ENCODE results near the gene NIPA2. TPM values are rescaled to one million over a fixed set of nuclear protein-coding genes. Genes with fewer than 3 reads are reported as not detected.
A peak's percentile ranks its signal among the peaks of the same experiment; 100 is the strongest.
"Not testable (repeated sequence)": the region's sequence is repeated elsewhere in the genome, so short reads cannot be mapped to it uniquely, and the experiment has no call there.

NIPA2 gene
- total RNA-seq = 42.5 TPM

DNA sequence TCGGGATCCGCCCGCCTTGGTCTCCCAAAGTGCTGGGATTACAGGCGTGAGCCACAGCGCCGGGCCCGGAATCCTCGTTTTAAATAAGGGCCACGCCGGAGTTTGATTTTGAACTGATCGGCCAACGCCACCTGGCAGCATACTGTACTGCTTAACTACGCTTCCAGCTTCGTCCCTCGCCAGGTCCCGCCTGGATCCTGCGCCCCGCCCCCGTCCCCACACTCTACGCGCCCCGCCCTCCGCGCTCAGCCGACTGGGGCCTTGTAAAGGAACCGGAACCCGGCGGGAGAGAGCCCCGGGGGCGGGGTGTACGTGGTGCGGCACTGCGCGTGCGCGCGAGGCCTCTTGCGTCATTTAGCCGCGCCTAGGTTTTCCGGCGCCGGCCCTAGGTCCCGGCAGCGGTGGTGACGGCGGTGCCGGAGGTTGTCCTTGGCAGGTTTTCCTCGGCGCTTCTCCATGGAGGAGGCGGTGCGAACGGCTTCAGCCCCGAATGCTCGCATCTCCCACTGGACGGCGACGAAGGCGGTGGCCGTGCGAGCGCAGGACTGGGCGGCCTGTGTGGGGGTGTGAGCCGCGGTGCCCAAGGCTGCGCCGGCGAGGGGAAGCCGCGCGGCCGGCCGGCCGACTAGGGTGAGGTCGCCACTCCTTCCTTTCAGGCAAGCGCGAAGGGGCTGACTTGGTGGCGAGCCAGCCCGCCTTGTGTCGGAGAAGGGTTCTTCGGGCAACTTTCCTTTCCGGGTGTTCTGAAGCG is at the start of gene NIPA2:
NIPA2 (plus strand) TSS at position 375 of the 751 bp plus-strand sequence. CDS start 13,066 bp downstream, outside the sequence.
- no peaks in the 10 kb centered on the region for H3K27me3 ChIP-seq (ENCODE audit: insufficient read depth, low read length)
- peak within 1 kb of the TSS; percentile 99 for H3K4me3 ChIP-seq (ENCODE audit: low read length)
- no peaks in the 10 kb centered on the region for H3K9me3 ChIP-seq (ENCODE audit: low read depth, low read length)
- peaks cover 23% of the 10 kb centered on the region for H3K4me1 ChIP-seq (ENCODE audit: insufficient read depth, low read length)

DNA sequence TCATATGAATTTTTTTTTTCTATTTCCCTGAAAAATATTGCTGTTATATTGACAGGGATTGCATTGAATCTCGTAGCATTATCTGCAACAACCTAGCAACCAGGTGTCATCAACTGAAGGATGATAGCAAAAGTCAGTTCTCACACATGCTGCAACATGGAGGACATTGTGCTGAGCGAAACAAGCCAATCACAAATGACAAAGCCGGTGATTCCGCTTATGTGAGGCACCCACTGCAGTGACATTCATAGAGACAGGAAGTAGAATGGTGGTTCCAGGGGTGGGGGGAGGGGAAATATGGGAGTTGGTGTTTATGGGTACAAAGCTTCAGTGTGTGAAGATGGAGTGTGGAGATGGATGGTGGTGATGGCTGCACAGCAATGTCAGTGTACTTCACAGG is 44.4 kb upstream of the NIPA2 start:
- no peaks in the 10 kb centered on the region for H3K9me3 ChIP-seq (ENCODE audit: low read depth, low read length)
- no peaks in the 10 kb centered on the region for H3K27me3 ChIP-seq (ENCODE audit: insufficient read depth, low read length)
- no peaks in the 10 kb centered on the region for H3K4me1 ChIP-seq (ENCODE audit: insufficient read depth, low read length)
- no peak overlapping the region for H3K4me3 ChIP-seq (ENCODE audit: low read length)

DNA sequence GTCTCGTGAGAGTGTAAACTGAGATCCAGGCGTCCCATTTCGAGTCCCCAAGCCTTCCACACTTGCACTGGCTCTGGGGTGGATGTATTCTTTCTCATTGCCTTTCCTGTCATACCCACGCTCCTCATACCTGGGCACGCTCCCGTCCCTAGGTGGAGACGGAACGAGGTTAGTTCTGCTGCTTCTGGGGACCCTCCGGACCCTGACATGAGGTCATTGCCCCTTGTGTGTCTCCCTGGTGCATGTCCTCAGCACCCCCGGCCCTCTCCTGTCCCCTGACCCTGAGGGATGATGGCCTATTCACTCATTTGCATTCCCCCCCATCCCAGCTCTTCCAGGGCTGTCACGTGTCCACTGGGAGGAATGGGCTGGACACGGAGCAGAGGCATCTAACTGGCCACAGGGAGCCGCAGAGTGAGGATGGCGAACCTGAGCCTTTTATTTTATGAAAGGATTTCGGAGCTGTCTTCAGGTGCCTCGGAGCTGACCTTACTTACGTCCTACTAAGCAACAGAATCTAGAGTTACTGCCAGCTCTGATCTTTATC is 43.8 kb upstream of the NIPA2 start:
- no peaks in the 10 kb centered on the region for H3K27me3 ChIP-seq (ENCODE audit: insufficient read depth, low read length)
- H3K4me3 ChIP-seq (ENCODE audit: low read length) = no peak overlapping the region
- H3K4me1 ChIP-seq (ENCODE audit: insufficient read depth, low read length) = no peaks in the 10 kb centered on the region
- no peaks in the 10 kb centered on the region for H3K9me3 ChIP-seq (ENCODE audit: low read depth, low read length)

- Histone ChIP-seq H3K9me3 (ENCODE audit: low read depth, low read length) (no peaks in the 10 kb centered on the region), H3K4me1 (ENCODE audit: insufficient read depth, low read length) (no peaks in the 10 kb centered on the region), H3K27me3 (ENCODE audit: insufficient read depth, low read length) (no peaks in the 10 kb centered on the region), H3K4me3 (ENCODE audit: low read length) (no peak overlapping the region)
Observed at GRCh38 chr15:22795206-22796063, 43.0 kb upstream of the NIPA2 start.

GRCh38 chr15:22796079-22796478 is 42.4 kb upstream of the NIPA2 start:
- Histone ChIP-seq H3K4me3 (ENCODE audit: low read length) (no peak overlapping the region), H3K4me1 (ENCODE audit: insufficient read depth, low read length) (no peaks in the 10 kb centered on the region), H3K9me3 (ENCODE audit: low read depth, low read length) (no peaks in the 10 kb centered on the region), H3K27me3 (ENCODE audit: insufficient read depth, low read length) (no peaks in the 10 kb centered on the region)

- no peaks in the 10 kb centered on the region for H3K4me1 ChIP-seq (ENCODE audit: insufficient read depth, low read length)
- no peaks in the 10 kb centered on the region for H3K9me3 ChIP-seq (ENCODE audit: low read depth, low read length)
- no peaks in the 10 kb centered on the region for H3K27me3 ChIP-seq (ENCODE audit: insufficient read depth, low read length)
- no peak overlapping the region for H3K4me3 ChIP-seq (ENCODE audit: low read length)
Observed at GRCh38 chr15:22799902-22800301, 38.6 kb upstream of the NIPA2 start.

DNA sequence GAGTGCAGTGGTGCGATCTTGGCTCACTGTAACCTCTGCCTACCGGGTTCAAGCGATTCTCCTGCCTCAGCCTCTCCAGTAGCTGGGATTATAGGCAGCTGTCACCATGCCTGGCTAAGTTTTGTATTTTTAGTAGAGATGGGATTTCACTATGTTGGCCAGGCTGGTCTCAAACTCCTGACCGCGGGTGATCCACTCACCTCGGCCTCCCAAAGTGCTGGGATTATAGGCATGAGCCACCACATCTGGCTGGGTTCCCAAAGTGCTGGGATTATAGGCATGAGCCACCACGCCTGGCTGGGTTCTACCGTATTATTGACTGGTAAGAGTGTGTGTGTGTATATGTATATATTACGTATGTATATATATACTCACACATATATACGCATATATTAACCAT is 35.5 kb upstream of the NIPA2 start:
- not testable (repeated sequence) for H3K4me3 ChIP-seq (ENCODE audit: low read length); H3K27me3 ChIP-seq (ENCODE audit: insufficient read depth, low read length); H3K4me1 ChIP-seq (ENCODE audit: insufficient read depth, low read length); H3K9me3 ChIP-seq (ENCODE audit: low read depth, low read length)

- H3K27me3 ChIP-seq (ENCODE audit: insufficient read depth, low read length) = no peaks in the 10 kb centered on the region
- no peaks in the 10 kb centered on the region for H3K4me1 ChIP-seq (ENCODE audit: insufficient read depth, low read length)
- no peaks in the 10 kb centered on the region for H3K9me3 ChIP-seq (ENCODE audit: low read depth, low read length)
- H3K4me3 ChIP-seq (ENCODE audit: low read length) = no peak overlapping the region
Observed at GRCh38 chr15:22806156-22806555, 32.3 kb upstream of the NIPA2 start.

- no peak overlapping the region for H3K4me3 ChIP-seq (ENCODE audit: low read length)
- no peaks in the 10 kb centered on the region for H3K9me3 ChIP-seq (ENCODE audit: low read depth, low read length)
- H3K27me3 ChIP-seq (ENCODE audit: insufficient read depth, low read length) = no peaks in the 10 kb centered on the region
- no peaks in the 10 kb centered on the region for H3K4me1 ChIP-seq (ENCODE audit: insufficient read depth, low read length)
Observed at GRCh38 chr15:22806664-22807063, 31.8 kb upstream of the NIPA2 start.

GRCh38 chr15:22807831-22808230 is 30.6 kb upstream of the NIPA2 start:
- not testable (repeated sequence) for H3K4me3 ChIP-seq (ENCODE audit: low read length); H3K4me1 ChIP-seq (ENCODE audit: insufficient read depth, low read length); H3K27me3 ChIP-seq (ENCODE audit: insufficient read depth, low read length); H3K9me3 ChIP-seq (ENCODE audit: low read depth, low read length)

GRCh38 chr15:22808240-22808639 is 30.2 kb upstream of the NIPA2 start:
- Histone ChIP-seq H3K27me3 (ENCODE audit: insufficient read depth, low read length) (no peaks in the 10 kb centered on the region), H3K4me1 (ENCODE audit: insufficient read depth, low read length) (no peaks in the 10 kb centered on the region), H3K4me3 (ENCODE audit: low read length) (no peak overlapping the region), H3K9me3 (ENCODE audit: low read depth, low read length) (no peaks in the 10 kb centered on the region)

DNA sequence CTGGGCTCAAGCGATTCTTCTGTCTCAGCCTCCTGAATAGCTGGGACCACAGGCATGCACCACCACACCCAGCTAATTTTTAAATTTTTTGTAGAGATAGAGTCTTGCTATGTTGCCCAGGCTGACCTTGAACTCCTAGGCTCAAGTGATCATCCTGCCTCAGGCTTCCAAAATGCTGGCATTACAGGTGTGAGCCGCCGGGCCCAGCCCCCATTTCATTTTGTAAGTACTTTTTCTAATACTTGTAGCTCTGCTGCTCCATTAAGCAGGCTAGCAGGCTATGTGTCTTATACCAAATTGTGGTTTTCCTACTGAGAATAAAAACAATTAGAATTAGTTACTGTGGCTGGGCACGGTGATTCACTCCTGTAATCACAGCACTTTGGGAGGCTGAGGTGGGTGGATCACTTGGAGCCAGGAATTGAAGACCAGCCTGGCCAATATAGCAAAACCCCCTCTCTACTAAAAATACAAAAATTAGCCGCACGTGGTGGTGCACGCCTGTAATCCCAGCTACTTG is 29.6 kb upstream of the NIPA2 start:
- Histone ChIP-seq H3K4me1 (ENCODE audit: insufficient read depth, low read length) (no peaks in the 10 kb centered on the region), H3K4me3 (ENCODE audit: low read length) (no peak overlapping the region), H3K9me3 (ENCODE audit: low read depth, low read length) (no peaks in the 10 kb centered on the region), H3K27me3 (ENCODE audit: insufficient read depth, low read length) (no peaks in the 10 kb centered on the region)

- H3K27me3 ChIP-seq (ENCODE audit: insufficient read depth, low read length) = no peaks in the 10 kb centered on the region
- no peaks in the 10 kb centered on the region for H3K9me3 ChIP-seq (ENCODE audit: low read depth, low read length)
- no peak overlapping the region for H3K4me3 ChIP-seq (ENCODE audit: low read length)
- no peaks in the 10 kb centered on the region for H3K4me1 ChIP-seq (ENCODE audit: insufficient read depth, low read length)
Observed at GRCh38 chr15:22810033-22810852, 28.2 kb upstream of the NIPA2 start.

DNA sequence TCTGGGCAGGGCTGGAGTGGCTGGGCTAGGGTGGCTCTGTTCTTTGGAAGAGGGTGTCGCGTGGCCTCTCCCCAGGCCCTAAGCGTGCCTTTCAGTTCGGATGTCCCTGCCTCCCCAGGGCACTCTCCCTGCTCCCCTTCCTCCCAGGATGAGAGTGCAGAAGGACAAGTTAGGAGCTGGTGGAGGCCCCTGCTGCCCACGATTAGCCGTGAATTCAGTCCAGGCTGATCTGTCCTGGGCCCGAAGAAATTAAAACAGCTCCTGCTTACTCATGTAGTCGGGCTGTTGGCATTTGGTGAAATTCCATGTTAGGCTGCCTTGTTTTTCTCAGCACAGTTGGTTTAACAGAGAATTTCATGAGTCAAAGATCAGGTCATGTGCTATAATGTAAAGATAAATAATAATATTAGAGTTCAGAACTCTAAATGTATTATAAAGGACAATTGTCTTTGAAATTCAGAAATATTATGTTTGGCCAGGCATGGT is 27.6 kb upstream of the NIPA2 start:
- H3K9me3 ChIP-seq (ENCODE audit: low read depth, low read length) = no peaks in the 10 kb centered on the region
- no peaks in the 10 kb centered on the region for H3K4me1 ChIP-seq (ENCODE audit: insufficient read depth, low read length)
- H3K4me3 ChIP-seq (ENCODE audit: low read length) = no peak overlapping the region
- H3K27me3 ChIP-seq (ENCODE audit: insufficient read depth, low read length) = no peaks in the 10 kb centered on the region

Data from mononuclear cell (primary cell).